ENCODE data around the gene CADM1.

- TF ChIP-seq, protein P1, sequence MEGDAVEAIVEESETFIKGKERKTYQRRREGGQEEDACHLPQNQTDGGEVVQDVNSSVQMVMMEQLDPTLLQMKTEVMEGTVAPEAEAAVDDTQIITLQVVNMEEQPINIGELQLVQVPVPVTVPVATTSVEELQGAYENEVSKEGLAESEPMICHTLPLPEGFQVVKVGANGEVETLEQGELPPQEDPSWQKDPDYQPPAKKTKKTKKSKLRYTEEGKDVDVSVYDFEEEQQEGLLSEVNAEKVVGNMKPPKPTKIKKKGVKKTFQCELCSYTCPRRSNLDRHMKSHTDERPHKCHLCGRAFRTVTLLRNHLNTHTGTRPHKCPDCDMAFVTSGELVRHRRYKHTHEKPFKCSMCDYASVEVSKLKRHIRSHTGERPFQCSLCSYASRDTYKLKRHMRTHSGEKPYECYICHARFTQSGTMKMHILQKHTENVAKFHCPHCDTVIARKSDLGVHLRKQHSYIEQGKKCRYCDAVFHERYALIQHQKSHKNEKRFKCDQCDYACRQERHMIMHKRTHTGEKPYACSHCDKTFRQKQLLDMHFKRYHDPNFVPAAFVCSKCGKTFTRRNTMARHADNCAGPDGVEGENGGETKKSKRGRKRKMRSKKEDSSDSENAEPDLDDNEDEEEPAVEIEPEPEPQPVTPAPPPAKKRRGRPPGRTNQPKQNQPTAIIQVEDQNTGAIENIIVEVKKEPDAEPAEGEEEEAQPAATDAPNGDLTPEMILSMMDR (conservative IDR thresholded peaks at IDR 0.05; ENCODE audit: low read length) = no peak
- no peak for TF ChIP-seq EZH2phosphoT487 (IDR thresholded peaks at IDR 0.05; ENCODE audit: borderline replicate concordance, low read depth, low read length)
Observed at GRCh38 chr11:115344846-115345245, 159.4 kb downstream of the CADM1 start.
